ENCODE results near the gene SRRM3. TPM values are rescaled to one million over a fixed set of nuclear protein-coding genes. Genes with fewer than 3 reads are reported as not detected.
A peak's percentile ranks its signal among the peaks of the same experiment; 100 is the strongest.

SRRM3 gene
- total and polyA plus RNA-seq, 9 of the 15 experiments (the other 6 are each of a cell fraction or from before 2014, with no cell fraction given): 0.04 to 0.91 (median 0.46) TPM; not detected in 2

- TF ChIP-seq ZBTB34 (CRISPR knock-in tag; IDR thresholded peaks at IDR 0.05): no peak
- 0 out of 2 replicates have a peak, but pooled peaks have one; percentile 10 for TF ChIP-seq ZHX1 (conservative IDR thresholded peaks at IDR 0.05; ENCODE audit: low read length)
- TF ChIP-seq SMARCC2 (IDR thresholded peaks at IDR 0.05; ENCODE audit: low read depth): no peak; the same call in 1 of the 2 replicates
- TF ChIP-seq ATF4 (CRISPR knock-in tag; IDR thresholded peaks at IDR 0.05): no peak
- 0 out of 2 replicates have a peak, but pooled peaks have one; percentile 56 for TF ChIP-seq HDAC8 (tag; IDR thresholded peaks at IDR 0.05)
- no peak for TF ChIP-seq HDAC3 (IDR thresholded peaks at IDR 0.05; ENCODE audit: borderline replicate concordance, partially characterized antibody)
- peak; percentile 89 for TF ChIP-seq E2F8 (IDR thresholded peaks at IDR 0.05; ENCODE audit: low read depth, partially characterized antibody)
- TF ChIP-seq ZNF134 (CRISPR knock-in tag; conservative IDR thresholded peaks at IDR 0.05): no peak
- no peak for TF ChIP-seq TOE1 (IDR thresholded peaks at IDR 0.05; ENCODE audit: borderline replicate concordance)
- TF ChIP-seq TOE1 (CRISPR knock-in tag; IDR thresholded peaks at IDR 0.05; ENCODE audit: borderline replicate concordance, low read depth): no peak
- TF ChIP-seq TCF3 (CRISPR knock-in tag; IDR thresholded peaks at IDR 0.05): no peak
- TF ChIP-seq, protein P1, sequence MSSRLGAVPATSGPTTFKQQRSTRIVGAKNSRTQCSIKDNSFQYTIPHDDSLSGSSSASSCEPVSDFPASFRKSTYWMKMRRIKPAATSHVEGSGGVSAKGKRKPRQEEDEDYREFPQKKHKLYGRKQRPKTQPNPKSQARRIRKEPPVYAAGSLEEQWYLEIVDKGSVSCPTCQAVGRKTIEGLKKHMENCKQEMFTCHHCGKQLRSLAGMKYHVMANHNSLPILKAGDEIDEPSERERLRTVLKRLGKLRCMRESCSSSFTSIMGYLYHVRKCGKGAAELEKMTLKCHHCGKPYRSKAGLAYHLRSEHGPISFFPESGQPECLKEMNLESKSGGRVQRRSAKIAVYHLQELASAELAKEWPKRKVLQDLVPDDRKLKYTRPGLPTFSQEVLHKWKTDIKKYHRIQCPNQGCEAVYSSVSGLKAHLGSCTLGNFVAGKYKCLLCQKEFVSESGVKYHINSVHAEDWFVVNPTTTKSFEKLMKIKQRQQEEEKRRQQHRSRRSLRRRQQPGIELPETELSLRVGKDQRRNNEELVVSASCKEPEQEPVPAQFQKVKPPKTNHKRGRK (tag; IDR thresholded peaks at IDR 0.05): no peak
- no peak for TF ChIP-seq TCF7L2 (IDR thresholded peaks at IDR 0.05; ENCODE audit: low read depth, low read length)
- TF ChIP-seq MEIS2 (IDR thresholded peaks at IDR 0.05; ENCODE audit: partially characterized antibody): peak; percentile 83
- no peak for TF ChIP-seq ZKSCAN3 (CRISPR knock-in tag; IDR thresholded peaks at IDR 0.05)
- peak; percentile 84 for TF ChIP-seq ZC3H11A (IDR thresholded peaks at IDR 0.05; ENCODE audit: low read depth, low read length)
- no peak for TF ChIP-seq ESRRB (CRISPR knock-in tag; IDR thresholded peaks at IDR 0.05; ENCODE audit: borderline replicate concordance)
- peak; percentile 100 for TF ChIP-seq CREM (IDR thresholded peaks at IDR 0.05; ENCODE audit: low read depth)
Measured at GRCh38 chr7:76166404-76167255, 35.1 kb upstream of the SRRM3 start (continued).

Data from K562 (cell line).